NT2/D1 (cell line): ENCODE results near the gene TPCN2.
"Not testable (repeated sequence)": the region's sequence is repeated elsewhere in the genome, so short reads cannot be mapped to it uniquely, and the experiment has no call there.

ENCODE experiments used
- DNase-seq: peaks from one replicate; pipeline ENCODE4 v3.0.0-alpha.2; 2011; ENCODE audit warnings: low read depth, low spot score
- H3K27me3 ChIP-seq: 2 replicates; pipeline ENCODE4 v1.6.0; 2011; ENCODE audit warnings: mild to moderate bottlenecking; ENCODE audit not compliant: insufficient read length, insufficient read depth
- H3K36me3 ChIP-seq: 2 replicates; pipeline ENCODE4 v1.6.1; 2011; ENCODE audit warnings: mild to moderate bottlenecking, low read length, mixed read lengths; ENCODE audit not compliant: insufficient read depth, insufficient read length
- H3K4me1 ChIP-seq: 2 replicates; pipeline ENCODE4 v1.5.1; 2011; ENCODE audit not compliant: insufficient read depth, insufficient read length
- H3K4me3 ChIP-seq: 2 replicates; pipeline ENCODE4 v1.5.1; 2011; ENCODE audit warnings: low read depth; ENCODE audit not compliant: insufficient read length
- H3K9ac ChIP-seq: 2 replicates; pipeline ENCODE4 v1.6.0; 2011; ENCODE audit warnings: low read depth; ENCODE audit not compliant: insufficient read length
- H3K9me3 ChIP-seq: 2 replicates; pipeline ENCODE4 v1.5.1; 2011; ENCODE audit warnings: mild to moderate bottlenecking, low read length; ENCODE audit not compliant: insufficient read depth
- SUZ12 ChIP-seq: IDR thresholded peaks from 2 replicates; pipeline ENCODE4 v1.6.1; 2011; ENCODE audit not compliant: insufficient read length, insufficient read depth; ENCODE audit errors: extremely low read depth
- YY1 ChIP-seq: IDR thresholded peaks from 2 replicates; pipeline ENCODE4 v1.6.1; 2011; ENCODE audit not compliant: insufficient read length, insufficient read depth
- ZNF274 ChIP-seq: IDR thresholded peaks from 2 replicates; pipeline ENCODE4 v1.6.1; 2011; ENCODE audit warnings: mild to moderate bottlenecking, low read depth, low read length

Gene TPCN2

GRCh38 chr11:69074375-69075140 lies 25.8 kb downstream of the TPCN2 start:
- no peak for TF ChIP-seq SUZ12
- no peak for TF ChIP-seq ZNF274
- TF ChIP-seq YY1: no peak
- Histone ChIP-seq H3K9me3 (no peaks in the 10 kb centered on the region), H3K4me3 (no peak overlapping the region), H3K4me1 (peaks cover 4% of the 10 kb centered on the region), H3K9ac (no peak overlapping the region), H3K27me3 (no peaks in the 10 kb centered on the region), H3K36me3 (peaks cover 77% of the 10 kb centered on the region)
- no peak for DNase-seq

GRCh38 chr11:69075421-69076128 lies 26.8 kb downstream of the TPCN2 start:
- H3K9me3 ChIP-seq: no peaks in the 10 kb centered on the region
- H3K27me3 ChIP-seq: no peaks in the 10 kb centered on the region
- peaks cover 82% of the 10 kb centered on the region for H3K36me3 ChIP-seq
- no peak for DNase-seq
- no peak overlapping the region for H3K4me3 ChIP-seq
- peaks cover 4% of the 10 kb centered on the region for H3K4me1 ChIP-seq
- no peak overlapping the region for H3K9ac ChIP-seq
- TF ChIP-seq YY1 (no peak), SUZ12 (no peak), ZNF274 (no peak)

- no peak overlapping the region for H3K9ac ChIP-seq
- DNase-seq: no peak
Measured at GRCh38 chr11:69076129-69076791, 27.5 kb downstream of the TPCN2 start.

GRCh38 chr11:69076977-69077376 lies 28.2 kb downstream of the TPCN2 start:
- not testable (repeated sequence) for H3K4me3 ChIP-seq, H3K4me1 ChIP-seq, H3K27me3 ChIP-seq, DNase-seq, H3K9me3 ChIP-seq, H3K9ac ChIP-seq
- peaks cover 80% of the 10 kb centered on the region for H3K36me3 ChIP-seq

More at GRCh38 chr11:69076129-69076791, 27.5 kb downstream of the TPCN2 start:
- Histone ChIP-seq H3K9me3 (no peaks in the 10 kb centered on the region), H3K4me1 (peaks cover 4% of the 10 kb centered on the region), H3K36me3 (peaks cover 80% of the 10 kb centered on the region), H3K27me3 (no peaks in the 10 kb centered on the region), H3K4me3 (no peak overlapping the region)
- TF ChIP-seq ZNF274 (no peak), YY1 (no peak), SUZ12 (no peak)

GRCh38 chr11:69078508-69078907 lies 29.8 kb downstream of the TPCN2 start:
- Histone ChIP-seq H3K4me3 (no peak overlapping the region), H3K36me3 (peaks cover 77% of the 10 kb centered on the region), H3K9me3 (no peaks in the 10 kb centered on the region), H3K9ac (no peak overlapping the region), H3K27me3 (no peaks in the 10 kb centered on the region), H3K4me1 (peaks cover under 1% of the 10 kb centered on the region)
- no peak for TF ChIP-seq SUZ12
- TF ChIP-seq YY1: no peak
- no peak for TF ChIP-seq ZNF274
- DNase-seq: no peak

- Histone ChIP-seq H3K27me3 (no peaks in the 10 kb centered on the region), H3K4me1 (no peaks in the 10 kb centered on the region), H3K9me3 (no peaks in the 10 kb centered on the region), H3K9ac (no peak overlapping the region), H3K4me3 (no peak overlapping the region), H3K36me3 (peaks cover 77% of the 10 kb centered on the region)
- no peak for DNase-seq
- TF ChIP-seq ZNF274: no peak
- TF ChIP-seq YY1: no peak
- TF ChIP-seq SUZ12: no peak
Measured at GRCh38 chr11:69078930-69079605, 30.3 kb downstream of the TPCN2 start.

- H3K9ac ChIP-seq: no peak overlapping the region
- H3K27me3 ChIP-seq: no peaks in the 10 kb centered on the region
- DNase-seq: no peak
- no peak overlapping the region for H3K4me3 ChIP-seq
- H3K4me1 ChIP-seq: no peaks in the 10 kb centered on the region
- no peaks in the 10 kb centered on the region for H3K9me3 ChIP-seq
- TF ChIP-seq YY1: no peak
- no peak for TF ChIP-seq SUZ12
- TF ChIP-seq ZNF274: no peak
- H3K36me3 ChIP-seq: peaks cover 80% of the 10 kb centered on the region
Measured at GRCh38 chr11:69079661-69080256, 31.0 kb downstream of the TPCN2 start.
